GM19328 (cell line): ENCODE measurements around the gene SRPX2.

ENCODE experiments used
- ATAC-seq: cut with Tn5 transposase; IDR thresholded peaks from one replicate; pipeline ENCODE4 v1.9.1; 2021; ENCODE audit warnings: mild to moderate bottlenecking, moderate library complexity; ENCODE audit not compliant: unreplicated experiment

Gene SRPX2

GRCh38 chrX:100649550-100650356, 5.8 kb downstream of the SRPX2 start:
- no peak for ATAC-seq

DNA sequence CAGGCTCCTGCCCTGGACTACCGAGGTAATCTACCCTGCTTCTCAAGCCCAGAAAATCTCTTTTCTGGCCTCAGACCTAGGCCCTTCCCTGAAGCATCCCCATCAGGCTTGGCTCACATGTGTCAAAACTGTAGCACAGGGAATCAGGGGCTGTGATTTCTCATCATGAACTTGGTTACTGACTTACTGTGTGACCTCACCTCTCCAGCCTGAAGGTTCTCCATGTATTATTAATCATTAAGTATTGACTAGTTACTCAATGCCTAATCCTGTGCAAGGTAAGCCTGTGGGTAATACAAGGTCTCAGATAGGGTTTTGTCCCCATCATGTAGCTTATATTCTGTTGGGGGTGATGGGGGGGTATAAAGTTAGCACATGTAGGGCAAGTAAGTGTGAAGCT, 6.8 kb downstream of the SRPX2 start:
- ATAC-seq: no peak

GRCh38 chrX:100652266-100652665, 8.3 kb downstream of the SRPX2 start:
- ATAC-seq: no peak

- no peak for ATAC-seq
Measured at GRCh38 chrX:100654261-100654660, 10.3 kb downstream of the SRPX2 start.

DNA sequence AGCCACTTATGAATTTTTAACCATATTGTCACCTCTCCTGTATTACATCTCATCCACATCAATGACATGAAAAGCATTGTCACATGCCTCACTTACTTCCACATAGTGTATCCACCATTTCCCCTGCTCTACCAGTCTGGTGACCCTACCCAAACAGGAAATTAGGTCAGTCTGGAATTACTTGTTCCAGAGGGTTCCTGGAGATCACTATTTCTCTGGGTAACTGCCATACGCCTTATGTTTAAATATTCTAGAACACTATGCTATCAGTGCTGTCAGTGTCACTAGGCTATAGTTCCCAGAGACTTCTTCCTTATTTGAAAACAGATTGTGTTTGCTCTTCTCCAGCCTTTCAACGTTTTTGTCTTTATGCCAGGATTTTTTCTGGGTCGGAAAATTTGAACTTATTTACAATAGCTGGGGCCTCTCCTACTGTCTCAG, 15.0 kb downstream of the SRPX2 start:
- ATAC-seq: no peak

DNA sequence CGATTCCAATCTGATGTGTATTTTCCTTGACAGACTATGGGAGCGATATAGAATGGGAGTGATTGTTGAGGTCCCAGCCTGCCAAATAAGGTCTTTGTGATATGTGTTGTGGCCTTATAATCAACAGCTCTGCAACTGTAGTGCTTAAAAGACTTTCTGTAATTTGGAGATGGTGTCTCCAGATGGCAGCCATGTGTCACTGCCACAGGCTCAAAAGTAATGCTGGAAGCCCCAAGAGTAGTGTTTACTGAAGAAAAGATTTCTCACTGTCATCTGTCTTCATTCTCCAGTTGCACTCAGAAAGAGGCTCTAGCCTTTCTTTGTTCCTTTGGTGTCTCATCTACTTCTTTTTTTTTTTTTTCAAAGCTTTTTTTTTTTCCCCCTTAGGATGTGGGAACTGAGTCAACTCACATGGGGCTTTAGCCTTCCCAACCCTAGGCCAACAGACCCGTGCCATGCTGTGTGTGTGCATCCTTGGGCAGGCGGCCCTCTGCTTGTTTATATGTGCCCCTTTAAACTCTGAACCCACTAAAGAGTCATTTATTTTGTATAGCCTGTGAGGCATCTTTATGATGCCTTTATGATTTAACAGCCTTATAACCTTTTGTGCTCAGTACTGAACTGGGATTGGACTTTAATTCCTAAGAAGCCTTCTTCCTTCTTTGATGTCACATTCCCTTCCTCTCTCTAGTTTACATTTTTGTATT, 15.6 kb downstream of the SRPX2 start:
- ATAC-seq: no peak

- ATAC-seq: no peak
Measured at GRCh38 chrX:100662170-100662569, 18.2 kb downstream of the SRPX2 start.

GRCh38 chrX:100662796-100663195, 18.8 kb downstream of the SRPX2 start:
- no peak for ATAC-seq

DNA sequence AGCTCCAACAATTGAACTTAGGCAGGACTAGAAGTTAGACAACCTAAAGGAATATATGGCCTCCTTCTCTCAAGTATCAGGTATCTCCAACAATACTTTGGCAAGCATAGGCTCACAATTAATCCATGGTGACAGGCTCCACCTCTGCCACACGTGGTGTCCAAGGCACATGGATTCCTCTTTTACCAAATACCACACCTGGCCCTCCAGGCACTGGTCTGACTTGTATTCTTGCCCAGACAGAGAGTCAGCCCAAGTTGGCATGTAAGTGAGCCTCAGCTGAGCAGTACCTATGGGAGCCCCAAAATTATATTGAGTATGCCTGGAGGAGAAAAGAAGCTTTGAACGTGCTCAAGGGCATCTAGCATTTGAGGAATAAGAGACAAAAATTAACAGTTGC, 19.6 kb downstream of the SRPX2 start:
- ATAC-seq: no peak

DNA sequence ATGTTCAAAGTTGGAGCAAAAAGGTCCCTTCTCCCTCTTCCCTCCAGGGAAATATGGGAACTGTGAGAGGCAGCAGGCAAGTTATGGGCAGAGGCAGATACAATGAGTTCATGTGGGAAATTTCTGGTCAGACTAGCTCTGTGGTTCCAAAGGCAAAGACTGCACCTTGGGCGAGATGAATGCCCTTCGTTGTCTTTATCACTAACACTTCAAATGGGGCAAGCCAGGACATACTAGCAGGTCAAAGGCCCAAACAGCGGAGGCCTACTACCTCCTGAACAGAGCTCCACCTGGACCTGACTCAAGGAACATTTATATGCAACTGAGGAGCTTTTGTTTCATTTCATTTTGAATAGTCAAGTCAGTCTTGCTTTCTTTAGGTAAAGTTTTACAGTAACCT, 29.0 kb downstream of the SRPX2 start:
- no peak for ATAC-seq

- no peak for ATAC-seq
Measured at GRCh38 chrX:100673397-100673953, 29.5 kb downstream of the SRPX2 start.

GRCh38 chrX:100674705-100675104, 30.7 kb downstream of the SRPX2 start:
- no peak for ATAC-seq

DNA sequence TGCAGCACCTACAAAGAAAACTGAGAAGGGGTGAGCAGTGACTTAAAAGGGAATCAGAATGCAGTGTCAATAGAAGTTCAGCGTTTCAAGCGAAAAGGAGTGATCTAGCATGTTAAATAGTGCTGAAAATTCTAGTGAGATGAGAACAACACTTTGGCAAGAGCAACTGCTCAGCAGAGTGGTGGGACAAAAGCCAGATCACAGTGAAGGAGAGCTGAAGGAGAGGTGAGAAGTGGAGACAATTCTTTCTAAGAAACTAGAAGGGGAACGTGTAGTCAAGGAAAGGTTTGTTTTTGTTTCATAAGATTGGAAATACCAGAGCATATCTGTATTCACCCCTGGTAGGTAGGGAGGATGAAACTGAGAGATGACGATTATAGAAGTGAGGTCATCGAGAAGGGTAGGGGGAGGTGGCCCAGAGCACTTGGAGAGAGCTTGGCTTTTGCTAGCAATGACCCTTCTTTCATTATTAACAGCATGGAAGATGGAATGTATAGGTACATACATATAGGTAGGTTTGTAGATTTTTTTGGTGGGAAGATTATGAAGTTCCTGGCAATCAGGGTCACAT, 33.7 kb downstream of the SRPX2 start:
- no peak for ATAC-seq

- ATAC-seq: no peak
Measured at GRCh38 chrX:100680756-100681155, 36.8 kb downstream of the SRPX2 start.

DNA sequence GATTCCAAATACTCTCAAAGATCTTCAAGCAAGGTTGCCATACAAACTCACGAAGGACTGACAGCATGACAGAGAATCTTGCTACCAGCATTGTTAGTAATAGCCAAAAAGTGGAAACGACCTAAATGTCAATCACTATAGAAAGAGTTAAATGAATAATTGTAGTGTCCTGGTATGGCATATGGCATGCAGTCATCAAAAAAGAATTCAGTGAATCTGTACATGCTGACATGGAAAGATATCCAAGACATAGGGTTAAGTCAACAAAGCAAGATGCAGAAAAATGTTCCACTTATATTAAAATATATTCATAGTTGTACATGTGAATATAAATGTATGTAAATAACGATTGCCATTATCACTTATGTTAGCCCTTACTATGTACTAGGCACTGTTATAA, 37.6 kb downstream of the SRPX2 start:
- ATAC-seq: no peak

GRCh38 chrX:100682939-100683338, 38.9 kb downstream of the SRPX2 start:
- ATAC-seq: no peak

DNA sequence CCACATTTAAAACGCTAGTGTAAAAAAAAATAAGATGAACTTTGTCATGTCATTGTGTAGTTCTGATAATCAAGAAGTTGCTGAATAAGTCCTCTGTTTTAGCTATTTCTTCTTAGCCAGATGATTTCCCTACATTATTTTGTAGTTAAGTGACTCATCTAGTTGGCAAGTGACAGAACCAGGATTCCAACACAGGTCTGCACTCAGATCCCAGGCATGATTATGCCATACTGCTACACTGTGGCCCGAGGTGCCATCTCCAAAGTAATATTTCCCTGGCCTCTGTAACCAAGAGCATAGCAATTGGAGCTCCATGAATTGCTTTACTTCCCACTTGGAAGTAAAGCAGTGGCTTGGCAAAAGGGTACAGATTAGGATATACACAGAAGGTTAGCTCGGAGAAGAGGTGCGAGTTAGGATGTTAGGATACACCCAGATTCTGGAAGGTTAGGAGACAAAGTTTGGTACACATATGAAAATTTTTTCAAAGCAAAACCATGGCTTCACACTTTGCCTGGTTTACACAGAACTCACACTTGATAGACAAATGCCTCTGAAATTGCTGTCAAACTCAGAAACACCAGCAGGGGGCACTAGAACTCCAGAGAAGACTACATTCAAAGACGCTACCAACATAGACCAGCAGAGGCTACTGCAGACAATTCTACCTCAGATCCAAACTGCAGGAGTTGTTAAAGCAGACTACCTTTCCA, 41.4 kb downstream of the SRPX2 start:
- peak; percentile 62 for ATAC-seq

GRCh38 chrX:100685997-100686305, 42.0 kb downstream of the SRPX2 start:
- ATAC-seq: no peak

DNA sequence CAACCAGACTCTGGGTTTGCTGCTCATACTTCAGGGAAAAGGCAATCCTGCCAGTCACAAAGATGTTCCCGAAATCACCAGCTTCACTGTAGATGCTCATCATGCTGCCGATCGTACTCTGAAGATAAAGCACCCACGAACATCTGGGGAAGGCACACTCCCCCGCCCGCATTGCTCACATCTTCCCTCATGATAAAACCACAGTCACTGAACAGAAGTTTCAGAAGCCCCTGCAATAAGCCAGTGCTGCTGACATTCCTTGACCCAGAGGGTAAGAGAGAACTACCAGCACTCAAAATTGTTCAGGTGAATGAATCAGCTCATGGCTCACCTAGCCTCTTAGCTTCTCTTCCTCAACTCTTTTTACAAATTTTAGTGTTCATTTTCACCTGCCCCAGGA, 43.1 kb downstream of the SRPX2 start:
- peak; percentile 24 for ATAC-seq

GRCh38 chrX:100687546-100687945, 43.5 kb downstream of the SRPX2 start:
- ATAC-seq: peak; percentile 68

GRCh38 chrX:100695302-100695701, 51.3 kb downstream of the SRPX2 start:
- ATAC-seq: no peak
